ENCODE results near the gene HOXA1. TPM values are rescaled to one million over a fixed set of nuclear protein-coding genes. Genes with fewer than 3 reads are reported as not detected.
A peak's percentile ranks its signal among the peaks of the same experiment; 100 is the strongest.

HOXA1 gene
- total and polyA plus RNA-seq, 2 of the 8 experiments (the other 6 are each of a cell fraction or from before 2014, with no cell fraction given) = not detected

GRCh38 chr7:27048438-27048837, 47.4 kb downstream of the HOXA1 start:
- no peaks in the 10 kb centered on the region for H3K79me1 ChIP-seq (ENCODE audit: low read depth, low read length)
- H3K56ac ChIP-seq (replicated peaks; ENCODE audit: insufficient read length, low read depth, low read length) = no peak overlapping the region
- H3K9ac ChIP-seq (replicated peaks in 1 of 4; ENCODE audit: extremely low read depth in 1 of 4, low read depth in 3 of 4, low read length in 3 of 4) = no peak overlapping the region
- no peak overlapping the region for H3K14ac ChIP-seq (ENCODE audit: insufficient read length)
- 89% methylated on average over 10 of the region's 10 CpGs; no CpG with 5 or more reads in 1 of the 2 experiments for WGBS, 2 experiments (ENCODE audit: extremely low coverage in 1 of 2, insufficient coverage in 1 of 2, insufficient read length in 1 of 2, insufficient replicate concordance in 2 of 2, low coverage in 1 of 2, low lambda C conversion rate in 2 of 2, missing lambda C conversion rate in 1 of 2)
- H3K27me3 ChIP-seq (replicated peaks in 1 of 4; ENCODE audit: control insufficient read depth in 3 of 4, extremely low read depth in 1 of 4, insufficient read depth in 3 of 4, low read length in 3 of 4) = no peaks in the 10 kb centered on the region
- ChIA-PET CTCF (ENCODE audit: partially characterized antibody) (interaction anchor here (0.9 to 2.2 kb wide), 9 partner anchors 9 to 202 kb away, joined by 3 to 8 read pairs (median 4); no protein-coding TSS in a partner anchor), POLR2A (ENCODE audit: partially characterized antibody) (no interaction called here)
- no peak overlapping the region for H4K8ac ChIP-seq (ENCODE audit: extremely low read depth, insufficient read depth, low read length)
- H3K4me2 ChIP-seq (ENCODE audit: insufficient read depth in 1 of 2, low read depth in 2 of 2, low read length in 2 of 2) = no peak overlapping the region
- H3K23me2 ChIP-seq (ENCODE audit: low read depth, low read length) = no peaks in the 10 kb centered on the region
- H4K5ac ChIP-seq (ENCODE audit: insufficient read length, low read depth, low read length) = no peak overlapping the region
- no peak overlapping the region for H2AK5ac ChIP-seq (ENCODE audit: low read depth, low read length)
- no peak overlapping the region for H3K27ac ChIP-seq (ENCODE audit: low read depth, low read length)
- H3K18ac ChIP-seq (ENCODE audit: extremely low read depth, low read length) = no peak overlapping the region
- peaks cover 0 to 6% of the 10 kb centered on the region in 2 experiments; a peak in 1 of 4 replicates for H3K9me3 ChIP-seq (ENCODE audit: insufficient read depth in 2 of 2, low read depth in 1 of 2, low read length in 1 of 2)
- no peak overlapping the region for H3K23ac ChIP-seq (ENCODE audit: insufficient read length)
- H2BK5ac ChIP-seq (ENCODE audit: low read depth, low read length) = no peak overlapping the region
- H3K4ac ChIP-seq (replicated peaks; ENCODE audit: insufficient read length, low read depth, low read length) = no peak overlapping the region
- H2BK12ac ChIP-seq (ENCODE audit: low read depth, low read length) = no peak overlapping the region
- no peak for DNase-seq (ENCODE audit: low read depth in 1 of 2, low spot score in 2 of 2)
- H2BK15ac ChIP-seq (ENCODE audit: low read length) = no peak overlapping the region
- H2BK20ac ChIP-seq (ENCODE audit: low read length) = no peak overlapping the region
- peaks cover 0 to 4% (median 0%) of the 10 kb centered on the region in 4 experiments; a peak in 2 of 7 replicates for H3K4me1 ChIP-seq (replicated peaks in 1 of 4; ENCODE audit: control insufficient read depth in 3 of 4, insufficient read depth in 4 of 4, low read length in 3 of 4)
- no peaks in the 10 kb centered on the region; a peak in 1 of 8 replicates for H3K36me3 ChIP-seq (ENCODE audit: control insufficient read depth in 2 of 4, insufficient read depth in 4 of 4, low read length in 3 of 4)
- TF ChIP-seq NRF1 (IDR thresholded peaks at IDR 0.05; ENCODE audit: low read depth, low read length) (no peak), RAD21 (IDR thresholded peaks at IDR 0.05 in 1 of 2, conservative IDR thresholded peaks at IDR 0.05 in 1 of 2; ENCODE audit: low read depth in 2 of 2, low read length in 2 of 2) (peak; percentile 29 to 49; a peak in 3 of 4 replicates), CHD2 (IDR thresholded peaks at IDR 0.05; ENCODE audit: low read length) (no peak)
- TF ChIP-seq, protein P1, sequence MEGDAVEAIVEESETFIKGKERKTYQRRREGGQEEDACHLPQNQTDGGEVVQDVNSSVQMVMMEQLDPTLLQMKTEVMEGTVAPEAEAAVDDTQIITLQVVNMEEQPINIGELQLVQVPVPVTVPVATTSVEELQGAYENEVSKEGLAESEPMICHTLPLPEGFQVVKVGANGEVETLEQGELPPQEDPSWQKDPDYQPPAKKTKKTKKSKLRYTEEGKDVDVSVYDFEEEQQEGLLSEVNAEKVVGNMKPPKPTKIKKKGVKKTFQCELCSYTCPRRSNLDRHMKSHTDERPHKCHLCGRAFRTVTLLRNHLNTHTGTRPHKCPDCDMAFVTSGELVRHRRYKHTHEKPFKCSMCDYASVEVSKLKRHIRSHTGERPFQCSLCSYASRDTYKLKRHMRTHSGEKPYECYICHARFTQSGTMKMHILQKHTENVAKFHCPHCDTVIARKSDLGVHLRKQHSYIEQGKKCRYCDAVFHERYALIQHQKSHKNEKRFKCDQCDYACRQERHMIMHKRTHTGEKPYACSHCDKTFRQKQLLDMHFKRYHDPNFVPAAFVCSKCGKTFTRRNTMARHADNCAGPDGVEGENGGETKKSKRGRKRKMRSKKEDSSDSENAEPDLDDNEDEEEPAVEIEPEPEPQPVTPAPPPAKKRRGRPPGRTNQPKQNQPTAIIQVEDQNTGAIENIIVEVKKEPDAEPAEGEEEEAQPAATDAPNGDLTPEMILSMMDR (IDR thresholded peaks at IDR 0.05; ENCODE audit: control extremely low read depth in 1 of 3, insufficient read depth in 1 of 3, low read depth in 1 of 3, low read length in 3 of 3) = peak; percentile 27 to 44 (median 40)
- H3K79me2 ChIP-seq (ENCODE audit: control insufficient read depth in 1 of 2, insufficient read depth in 2 of 2, low read length in 2 of 2) = no peaks in the 10 kb centered on the region
- H4K91ac ChIP-seq (replicated peaks; ENCODE audit: insufficient read length, low read length) = no peak overlapping the region
- H2BK120ac ChIP-seq (replicated peaks; ENCODE audit: low read depth, low read length) = no peak overlapping the region
- FAIRE-seq = no peak
- H3K4me3 ChIP-seq (ENCODE audit: extremely low read depth in 1 of 4, insufficient read depth in 2 of 4, low read depth in 3 of 4, low read length in 4 of 4) = no peak overlapping the region
- H4K20me1 ChIP-seq (replicated peaks in 1 of 2; ENCODE audit: control insufficient read depth in 1 of 2, insufficient read depth in 2 of 2, low read length in 2 of 2) = no peaks in the 10 kb centered on the region
- no peak overlapping the region for H2AFZ ChIP-seq (ENCODE audit: low read length)
